Suprapubic skin (tissue), 4 donors: ENCODE data around the gene CACNA1H. TPM values are rescaled to one million over a fixed set of nuclear protein-coding genes. Genes with fewer than 3 reads are reported as not detected.

Experiments used
- DNase-seq, 2 donors: peaks; one replicate each; pipeline ENCODE4 v3.0.0-alpha.2; 2019; ENCODE audit warnings: low spot score in 2 of 2
- H3K27ac ChIP-seq: fragments of 200-600 bp; sonication (generic); one replicate; pipeline ENCODE4 v1.5.1; 2019
- H3K27me3 ChIP-seq: fragments of 200-600 bp; sonication (generic); one replicate; pipeline ENCODE4 v1.5.1; 2019
- H3K36me3 ChIP-seq: fragments of 200-600 bp; sonication (generic); one replicate; pipeline ENCODE4 v1.5.1; 2019
- H3K4me1 ChIP-seq: fragments of 200-600 bp; sonication (generic); one replicate; pipeline ENCODE4 v1.5.1; 2019
- H3K4me3 ChIP-seq: fragments of 200-600 bp; sonication (generic); one replicate; pipeline ENCODE4 v1.5.1; 2019; ENCODE audit warnings: mild to moderate bottlenecking
- H3K9me3 ChIP-seq: fragments of 200-600 bp; sonication (generic); one replicate; pipeline ENCODE4 v1.5.1; 2019
- CTCF ChIP-seq, 2 donors: fragments of 200-600 bp in 1 of 2; fragments of 450-650 bp in 1 of 2; sonication (generic) in 1 of 2; IDR thresholded peaks; one replicate each; pipeline ENCODE4 v1.5.1; 2016 to 2019; ENCODE audit warnings: antibody characterized with exemption in 2 of 2, mild to moderate bottlenecking in 1 of 2, moderate library complexity in 1 of 2
- EP300 ChIP-seq: sonication (generic); formaldehyde crosslinking; IDR thresholded peaks from one replicate; pipeline ENCODE4 v1.6.1; 2017; ENCODE audit warnings: antibody characterized with exemption
- POLR2A ChIP-seq, 2 donors: fragments of 450-650 bp; IDR thresholded peaks; one replicate each; pipeline ENCODE4 v1.6.1; 2017; ENCODE audit warnings: antibody characterized with exemption in 2 of 2, mild to moderate bottlenecking in 2 of 2, moderate library complexity in 2 of 2
- POLR2AphosphoS5 ChIP-seq, 3 donors: sonication (generic); formaldehyde crosslinking; IDR thresholded peaks; one replicate each; pipeline ENCODE4 v1.6.1; 2017; ENCODE audit warnings: antibody characterized with exemption in 3 of 3
- WGBS: methylation state at CpG from one replicate; pipeline ENCODE4 v1.1.5; 2018; 5-methylcytosine and 5-hydroxymethylcytosine counted together
- total RNA-seq, 4 donors: library from RNA; depleted of rRNA; stranded (reverse); fragments of >200 nt; gene quantifications; one replicate each; pipeline ENCODE4 v1.1.0, GENCODE V29; 2016

The CACNA1H gene
- total RNA-seq, 4 donors from 2014 or later: 19.4 to 167 (median 38.4) TPM

GRCh38 chr16:1158456-1159324 is 5.8 kb downstream of the CACNA1H start:
- 53% methylated on average over 17 of the region's 65 CpGs for WGBS
- H3K4me1 ChIP-seq: peaks cover 10% of the 10 kb centered on the region
- DNase-seq: no peak
- no peaks in the 10 kb centered on the region for H3K9me3 ChIP-seq
- H3K36me3 ChIP-seq: no peaks in the 10 kb centered on the region
- H3K27ac ChIP-seq: peak overlapping the region; percentile 60
- H3K4me3 ChIP-seq: no peak overlapping the region
- H3K27me3 ChIP-seq: peaks cover 100% of the 10 kb centered on the region
- TF ChIP-seq POLR2A (IDR thresholded peaks at IDR 0.05): no peak
- no peak for TF ChIP-seq POLR2AphosphoS5 (IDR thresholded peaks at IDR 0.05)
- TF ChIP-seq CTCF (IDR thresholded peaks at IDR 0.05): no peak
- peak; percentile 36 for TF ChIP-seq EP300

- 52% methylated on average over 15 of the region's 28 CpGs for WGBS
- DNase-seq: no peak
- Histone ChIP-seq H3K4me1 (peaks cover 2% of the 10 kb centered on the region), H3K4me3 (no peak overlapping the region), H3K36me3 (no peaks in the 10 kb centered on the region), H3K27ac (no peak overlapping the region), H3K27me3 (peaks cover 93% of the 10 kb centered on the region), H3K9me3 (no peaks in the 10 kb centered on the region)
- no peak for TF ChIP-seq POLR2AphosphoS5 (IDR thresholded peaks at IDR 0.05)
- TF ChIP-seq EP300: no peak
- no peak for TF ChIP-seq POLR2A (IDR thresholded peaks at IDR 0.05)
- no peak for TF ChIP-seq CTCF (IDR thresholded peaks at IDR 0.05)
These were observed 6.5 kb downstream of the CACNA1H start for GRCh38 chr16:1159325-1159972.

GRCh38 chr16:1159973-1160772 is 7.3 kb downstream of the CACNA1H start:
- Histone ChIP-seq H3K36me3 (no peaks in the 10 kb centered on the region), H3K4me1 (no peaks in the 10 kb centered on the region), H3K4me3 (no peak overlapping the region), H3K27me3 (peaks cover 86% of the 10 kb centered on the region), H3K27ac (no peak overlapping the region), H3K9me3 (no peaks in the 10 kb centered on the region)
- 39% methylated on average over 16 of the region's 56 CpGs for WGBS
- DNase-seq: no peak
- TF ChIP-seq EP300 (peak; percentile 62), POLR2A (IDR thresholded peaks at IDR 0.05) (no peak)

GRCh38 chr16:1160773-1161348 is 8.0 kb downstream of the CACNA1H start:
- H3K4me1 ChIP-seq: no peaks in the 10 kb centered on the region
- no peaks in the 10 kb centered on the region for H3K9me3 ChIP-seq
- H3K4me3 ChIP-seq: no peak overlapping the region
- no peak for DNase-seq
- TF ChIP-seq EP300: no peak
- no peak for TF ChIP-seq POLR2AphosphoS5 (IDR thresholded peaks at IDR 0.05)
- no peak for TF ChIP-seq POLR2A (IDR thresholded peaks at IDR 0.05)
- TF ChIP-seq CTCF (IDR thresholded peaks at IDR 0.05): no peak
- H3K27me3 ChIP-seq: peaks cover 82% of the 10 kb centered on the region
- no peak overlapping the region for H3K27ac ChIP-seq
- H3K36me3 ChIP-seq: no peaks in the 10 kb centered on the region
- 75% methylated on average over 7 of the region's 34 CpGs for WGBS

- H3K27me3 ChIP-seq: peaks cover 77% of the 10 kb centered on the region
- H3K36me3 ChIP-seq: no peaks in the 10 kb centered on the region
- no peak overlapping the region for H3K27ac ChIP-seq
- no peak for DNase-seq
- no peaks in the 10 kb centered on the region for H3K9me3 ChIP-seq
- H3K4me1 ChIP-seq: no peaks in the 10 kb centered on the region
- 88% methylated on average over 4 of the region's 38 CpGs for WGBS
- H3K4me3 ChIP-seq: no peak overlapping the region
- no peak for TF ChIP-seq POLR2A (IDR thresholded peaks at IDR 0.05)
- TF ChIP-seq CTCF (IDR thresholded peaks at IDR 0.05): no peak
- no peak for TF ChIP-seq POLR2AphosphoS5 (IDR thresholded peaks at IDR 0.05)
- TF ChIP-seq EP300: no peak
These were observed 10.0 kb downstream of the CACNA1H start for GRCh38 chr16:1162701-1163566.
